Breast epithelium (tissue), 4 donors: ENCODE measurements around the gene SREBF1. TPM values are rescaled to one million over a fixed set of nuclear protein-coding genes. Genes with fewer than 3 reads are reported as not detected.
A peak's percentile ranks its signal among the peaks of the same experiment; 100 is the strongest.

Experiments used
- DNase-seq, 2 donors: peaks; one replicate each; pipeline ENCODE4 v3.0.0-alpha.2; 2019; ENCODE audit warnings: low spot score in 2 of 2
- H3K27ac ChIP-seq, 2 donors: fragments of 200-600 bp; sonication (generic) in 1 of 2; one replicate each; pipeline ENCODE4 v1.5.1; 2016 to 2019; ENCODE audit warnings: mild to moderate bottlenecking in 1 of 2
- H3K27me3 ChIP-seq, 2 donors: fragments of 200-600 bp; sonication (generic) in 1 of 2; one replicate each; pipeline versions ENCODE4 v1.5.1 to v1.6.0; 2017 to 2019; ENCODE audit warnings: control low read depth in 1 of 2, mild to moderate bottlenecking in 1 of 2
- H3K36me3 ChIP-seq: fragments of 200-600 bp; one replicate; pipeline ENCODE4 v1.5.1; 2019
- H3K4me1 ChIP-seq, 2 donors: fragments of 200-600 bp; sonication (generic); one replicate each; pipeline ENCODE4 v1.5.1; 2016 to 2019; ENCODE audit warnings: control low read depth in 1 of 2
- H3K4me3 ChIP-seq, 3 donors: fragments of 200-600 bp; sonication (generic); 1 replicate in 2 of 3; 2 replicates in 1 of 3; pipeline ENCODE4 v1.5.1; 2016 to 2019; ENCODE audit warnings: mild to moderate bottlenecking in 3 of 3, moderate library complexity in 2 of 3
- H3K9me3 ChIP-seq, 2 donors: fragments of 200-600 bp; sonication (generic) in 1 of 2; one replicate each; pipeline ENCODE4 v1.5.1; 2016 to 2019; ENCODE audit warnings: control low read depth in 1 of 2
- POLR2A ChIP-seq: fragments of 450-650 bp; IDR thresholded peaks from one replicate; pipeline ENCODE4 v1.6.1; 2016; ENCODE audit warnings: antibody characterized with exemption, mild to moderate bottlenecking, moderate library complexity
- POLR2AphosphoS5 ChIP-seq, 3 donors: sonication (generic); formaldehyde crosslinking; IDR thresholded peaks; one replicate each; pipeline ENCODE4 v1.6.1; 2017; ENCODE audit warnings: antibody characterized with exemption in 3 of 3
- intact Hi-C: fragments of 100-400 bp; cut with DNase I; formaldehyde crosslinking; loops from one replicate; pipeline ENCODE4 v1.15.1; 2023; ENCODE audit warnings: low total_unique reads
- total RNA-seq, 3 donors: library from RNA; depleted of rRNA; stranded (reverse); fragments of >200 nt; gene quantifications; one replicate each; pipeline ENCODE4 v1.1.0, GENCODE V29; 2016
- TF ChIP-seq, protein P1 (sequence below), 3 donors: fragments of 450-650 bp; IDR thresholded peaks; one replicate each; pipeline ENCODE4 v1.5.1; 2016 to 2017; ENCODE audit warnings: antibody characterized with exemption in 3 of 3, mild to moderate bottlenecking in 3 of 3, moderate library complexity in 3 of 3

SREBF1 gene
- total RNA-seq, 3 donors from 2014 or later = 39.0 to 119 (median 81.3) TPM

DNA sequence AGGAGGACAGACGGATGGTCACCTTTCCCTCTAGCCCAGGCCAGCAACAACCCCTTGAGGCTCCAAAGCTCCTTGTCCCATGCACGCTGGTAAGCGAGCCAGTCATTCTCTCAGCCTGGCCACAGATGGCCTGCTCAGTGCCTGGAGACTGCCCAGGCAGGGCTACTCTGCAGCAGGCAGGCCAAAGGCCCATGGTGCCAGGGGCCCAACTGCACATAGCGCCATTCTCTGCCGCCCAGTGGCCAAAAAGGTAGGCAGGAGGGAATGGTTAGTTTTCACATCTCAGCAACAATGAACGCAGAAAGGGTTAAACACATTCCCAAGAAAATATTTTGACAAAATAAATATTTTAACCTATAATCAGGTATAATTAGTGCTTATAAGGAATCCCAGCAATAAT is 7.7 kb upstream of the SREBF1 start:
- H3K27me3 ChIP-seq = no peaks in the 10 kb centered on the region
- TF ChIP-seq, protein P1, sequence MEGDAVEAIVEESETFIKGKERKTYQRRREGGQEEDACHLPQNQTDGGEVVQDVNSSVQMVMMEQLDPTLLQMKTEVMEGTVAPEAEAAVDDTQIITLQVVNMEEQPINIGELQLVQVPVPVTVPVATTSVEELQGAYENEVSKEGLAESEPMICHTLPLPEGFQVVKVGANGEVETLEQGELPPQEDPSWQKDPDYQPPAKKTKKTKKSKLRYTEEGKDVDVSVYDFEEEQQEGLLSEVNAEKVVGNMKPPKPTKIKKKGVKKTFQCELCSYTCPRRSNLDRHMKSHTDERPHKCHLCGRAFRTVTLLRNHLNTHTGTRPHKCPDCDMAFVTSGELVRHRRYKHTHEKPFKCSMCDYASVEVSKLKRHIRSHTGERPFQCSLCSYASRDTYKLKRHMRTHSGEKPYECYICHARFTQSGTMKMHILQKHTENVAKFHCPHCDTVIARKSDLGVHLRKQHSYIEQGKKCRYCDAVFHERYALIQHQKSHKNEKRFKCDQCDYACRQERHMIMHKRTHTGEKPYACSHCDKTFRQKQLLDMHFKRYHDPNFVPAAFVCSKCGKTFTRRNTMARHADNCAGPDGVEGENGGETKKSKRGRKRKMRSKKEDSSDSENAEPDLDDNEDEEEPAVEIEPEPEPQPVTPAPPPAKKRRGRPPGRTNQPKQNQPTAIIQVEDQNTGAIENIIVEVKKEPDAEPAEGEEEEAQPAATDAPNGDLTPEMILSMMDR (IDR thresholded peaks at IDR 0.05) = no peak
- TF ChIP-seq POLR2A (no peak), POLR2AphosphoS5 (IDR thresholded peaks at IDR 0.05) (no peak)
- no peak overlapping the region for H3K27ac ChIP-seq
- no peak overlapping the region for H3K4me3 ChIP-seq
- H3K9me3 ChIP-seq = no peaks in the 10 kb centered on the region
- no peaks in the 10 kb centered on the region for H3K36me3 ChIP-seq
- intact Hi-C loops = no loop called here
- DNase-seq = no peak
- H3K4me1 ChIP-seq = peaks cover 14 to 40% of the 10 kb centered on the region in 2 donors

DNA sequence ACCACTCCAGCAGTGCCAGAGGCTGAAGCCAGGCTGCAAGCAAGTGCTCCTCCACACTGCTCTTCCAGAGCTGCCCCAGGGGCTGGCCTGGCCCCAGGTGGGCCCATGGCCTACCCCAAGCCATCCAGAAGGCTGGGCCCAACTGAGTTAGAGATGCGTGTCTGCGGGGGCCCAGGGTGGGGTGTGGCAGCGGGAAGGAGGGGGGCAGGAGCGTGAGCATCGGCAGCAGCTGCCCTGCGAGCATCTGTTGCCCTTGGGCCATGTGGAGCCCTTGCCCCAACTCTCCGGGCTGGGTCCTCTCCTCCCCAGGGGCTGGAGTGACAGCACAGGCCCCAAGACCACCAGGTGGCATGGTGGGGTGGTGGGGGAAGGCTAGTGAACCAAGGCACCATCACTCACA is 7.3 kb upstream of the SREBF1 start:
- no peaks in the 10 kb centered on the region for H3K36me3 ChIP-seq
- H3K27ac ChIP-seq = no peak overlapping the region
- no peaks in the 10 kb centered on the region for H3K9me3 ChIP-seq
- H3K4me1 ChIP-seq = peaks cover 10 to 37% of the 10 kb centered on the region in 2 donors
- DNase-seq = no peak
- no peak overlapping the region for H3K4me3 ChIP-seq
- intact Hi-C loops = no loop called here
- no peak for TF ChIP-seq POLR2A
- TF ChIP-seq, protein P1 (IDR thresholded peaks at IDR 0.05) = no peak
- no peak for TF ChIP-seq POLR2AphosphoS5 (IDR thresholded peaks at IDR 0.05)
- H3K27me3 ChIP-seq = no peaks in the 10 kb centered on the region

DNA sequence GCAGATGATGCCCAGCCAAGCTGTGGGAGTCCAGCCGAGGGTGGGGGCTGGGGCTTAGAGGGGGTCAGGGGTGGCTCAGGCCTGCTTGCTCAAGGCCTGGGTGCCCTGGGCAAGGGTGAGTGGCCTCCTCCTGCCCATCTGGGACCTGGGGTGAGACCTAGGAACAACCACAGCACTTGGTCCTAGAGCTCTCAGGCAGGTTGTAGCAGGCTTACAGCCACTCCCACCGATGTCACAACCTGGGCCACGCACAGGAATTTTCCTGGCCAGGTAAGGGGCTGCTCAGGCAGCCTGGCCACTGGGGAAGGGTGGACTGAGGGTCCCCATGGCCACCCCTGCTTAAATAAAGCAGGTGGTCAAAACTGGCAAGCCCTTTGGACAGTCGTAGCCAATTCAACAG is 6.3 kb upstream of the SREBF1 start:
- Histone ChIP-seq H3K27ac (peak overlapping the region; percentile 99 to 100), H3K36me3 (no peaks in the 10 kb centered on the region), H3K27me3 (no peaks in the 10 kb centered on the region), H3K9me3 (no peaks in the 10 kb centered on the region), H3K4me3 (no peak overlapping the region), H3K4me1 (peaks cover under 1 to 34% of the 10 kb centered on the region in 2 donors)
- intact Hi-C loops = no loop called here
- TF ChIP-seq POLR2AphosphoS5 (IDR thresholded peaks at IDR 0.05) = no peak
- no peak for TF ChIP-seq POLR2A
- TF ChIP-seq, protein P1 (IDR thresholded peaks at IDR 0.05) = no peak
- no peak for DNase-seq

DNA sequence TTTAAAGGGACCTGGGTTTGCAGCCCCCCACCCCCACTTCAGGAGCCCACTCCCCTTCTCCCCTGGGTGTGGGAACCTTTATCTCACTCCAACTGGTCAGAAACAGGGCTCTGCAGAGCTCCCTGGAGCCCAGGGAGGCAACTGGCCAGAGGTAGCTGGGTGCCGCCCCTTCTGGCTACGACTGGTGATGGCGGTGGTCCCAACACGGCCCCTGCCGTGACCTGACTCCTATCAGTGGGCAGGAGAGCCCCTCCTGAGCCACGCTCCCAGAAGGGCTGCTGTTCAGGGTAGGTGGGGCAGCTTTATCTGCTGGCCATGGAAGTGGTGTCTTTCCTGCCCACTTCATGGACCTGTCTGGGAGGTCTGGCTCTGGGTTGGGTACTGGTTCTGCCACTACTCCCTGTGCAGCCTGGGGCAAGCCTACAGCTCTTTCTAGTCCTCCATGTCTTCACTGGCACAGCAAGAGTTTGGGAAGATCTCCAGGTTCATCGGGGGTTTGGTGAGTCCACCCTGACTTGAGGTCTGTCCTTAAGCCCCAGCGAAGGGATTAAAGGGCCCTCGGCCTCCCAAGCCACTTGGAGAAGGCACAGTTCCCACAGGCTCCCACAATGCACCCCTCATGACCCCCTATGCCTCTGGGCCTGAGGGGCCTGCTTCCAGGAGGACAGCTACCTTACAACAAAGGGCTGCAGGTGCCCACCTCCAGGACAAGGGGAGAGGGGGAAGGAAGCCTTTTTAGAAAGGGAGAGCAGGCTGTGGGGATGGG is 5.5 kb upstream of the SREBF1 start:
- peak overlapping the region; percentile 99 to 100 for H3K27ac ChIP-seq
- no peaks in the 10 kb centered on the region for H3K36me3 ChIP-seq
- peaks cover 7 to 41% of the 10 kb centered on the region in 2 donors for H3K4me1 ChIP-seq
- TF ChIP-seq, protein P1 (IDR thresholded peaks at IDR 0.05) = no peak
- TF ChIP-seq POLR2A = no peak
- TF ChIP-seq POLR2AphosphoS5 (IDR thresholded peaks at IDR 0.05) = no peak
- no peaks in the 10 kb centered on the region for H3K9me3 ChIP-seq
- no peaks in the 10 kb centered on the region for H3K27me3 ChIP-seq
- intact Hi-C loops = no loop called here
- no peak for DNase-seq
- H3K4me3 ChIP-seq = no peak overlapping the region

DNA sequence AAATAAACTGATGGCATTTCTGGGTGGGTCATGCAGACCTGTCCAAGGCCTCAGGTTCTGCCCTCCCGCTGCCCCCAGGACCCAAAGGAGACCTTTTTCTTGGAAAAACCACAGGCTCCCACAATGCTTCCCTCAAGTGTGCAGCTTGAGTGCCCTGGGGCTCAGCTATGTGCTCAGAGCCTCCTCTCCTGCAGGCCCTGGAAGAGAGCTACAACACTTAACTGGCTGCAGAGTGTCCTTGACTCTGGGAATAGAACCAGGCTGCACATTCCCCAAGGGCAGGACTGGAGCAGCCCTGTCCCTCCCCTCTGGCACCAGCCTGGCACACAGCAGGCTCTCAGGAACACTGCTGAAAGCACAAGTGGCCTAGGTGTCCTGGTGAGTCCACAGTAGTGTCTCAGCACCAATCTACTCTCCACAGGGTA is 4.8 kb upstream of the SREBF1 start:
- intact Hi-C loops = no loop called here
- peaks cover 12 to 44% of the 10 kb centered on the region in 2 donors for H3K4me1 ChIP-seq

More for the DNA sequence above, 4.8 kb upstream of the SREBF1 start:
- no peaks in the 10 kb centered on the region for H3K27me3 ChIP-seq
- peak overlapping the region; percentile 99 to 100 for H3K27ac ChIP-seq
- no peak for DNase-seq
- TF ChIP-seq POLR2A (no peak), POLR2AphosphoS5 (IDR thresholded peaks at IDR 0.05) (no peak)
- TF ChIP-seq, protein P1 (IDR thresholded peaks at IDR 0.05) = no peak
- no peak overlapping the region for H3K4me3 ChIP-seq
- no peaks in the 10 kb centered on the region for H3K9me3 ChIP-seq
- no peaks in the 10 kb centered on the region for H3K36me3 ChIP-seq
